OCI-LY1 (cell line): ENCODE results near the gene RPRML.

Source experiments
- EZH2 ChIP-seq: fragments of 200-600 bp; sonication (generic), shearing (Covaris generic); IDR thresholded peaks from 2 replicates; pipeline ENCODE4 v1.8.0; 2017; ENCODE audit warnings: borderline replicate concordance, mixed run types, mild to moderate bottlenecking, antibody characterized with exemption, low read length, moderate library complexity, mixed read lengths
- TF ChIP-seq, protein P1 (sequence below): fragments of 200-600 bp; sonication (generic), shearing (Covaris generic); IDR thresholded peaks from 2 replicates; pipeline ENCODE4 v1.5.1; 2017; ENCODE audit warnings: mild to moderate bottlenecking, antibody characterized with exemption, low read length, moderate library complexity, mixed read lengths

DNA sequence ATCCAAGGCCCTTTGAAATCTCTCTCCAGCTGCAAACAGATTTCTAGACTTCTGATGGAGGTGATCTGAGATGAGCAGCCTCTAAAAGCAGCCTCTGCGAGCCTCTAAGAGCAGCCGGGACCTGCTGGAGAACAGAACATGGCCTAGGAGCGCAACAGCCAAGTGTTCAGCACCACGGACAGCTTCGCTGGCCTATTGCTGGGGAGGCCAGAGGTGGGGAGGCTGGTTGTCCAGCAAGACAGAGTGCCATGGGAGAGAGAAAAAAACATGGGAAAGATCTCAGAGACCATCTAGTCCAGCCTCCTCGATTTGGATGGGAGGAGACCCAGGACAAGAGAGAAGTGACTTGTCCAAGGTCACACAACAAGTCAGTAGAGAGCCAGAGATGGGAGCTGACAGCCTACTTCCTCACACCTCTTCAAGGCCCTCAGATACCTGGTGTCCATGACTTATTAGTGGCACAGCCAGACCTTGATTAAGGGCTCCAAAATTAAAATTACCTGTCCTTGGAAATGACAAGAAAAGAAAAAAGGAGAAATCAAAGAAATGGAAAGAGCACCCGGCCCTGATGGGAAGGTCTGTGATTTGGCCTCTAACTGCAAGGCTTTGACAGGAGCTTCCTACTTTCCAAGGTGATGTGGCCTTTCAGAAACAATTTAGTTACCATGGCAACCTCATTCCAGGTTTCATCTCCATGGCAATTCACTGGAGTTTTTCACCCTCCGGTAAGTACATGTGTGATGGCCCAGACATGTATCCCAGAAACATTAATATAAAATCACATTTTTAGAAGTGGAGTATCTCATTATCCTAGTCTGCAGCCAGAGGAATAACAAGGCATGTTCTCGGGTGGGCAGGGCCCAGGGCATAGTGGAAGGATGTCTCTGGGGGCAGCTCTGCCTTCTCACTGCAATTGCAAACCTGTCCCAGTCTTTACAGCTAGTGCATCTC, 14.5 kb downstream of the RPRML start:
- TF ChIP-seq, protein P1, sequence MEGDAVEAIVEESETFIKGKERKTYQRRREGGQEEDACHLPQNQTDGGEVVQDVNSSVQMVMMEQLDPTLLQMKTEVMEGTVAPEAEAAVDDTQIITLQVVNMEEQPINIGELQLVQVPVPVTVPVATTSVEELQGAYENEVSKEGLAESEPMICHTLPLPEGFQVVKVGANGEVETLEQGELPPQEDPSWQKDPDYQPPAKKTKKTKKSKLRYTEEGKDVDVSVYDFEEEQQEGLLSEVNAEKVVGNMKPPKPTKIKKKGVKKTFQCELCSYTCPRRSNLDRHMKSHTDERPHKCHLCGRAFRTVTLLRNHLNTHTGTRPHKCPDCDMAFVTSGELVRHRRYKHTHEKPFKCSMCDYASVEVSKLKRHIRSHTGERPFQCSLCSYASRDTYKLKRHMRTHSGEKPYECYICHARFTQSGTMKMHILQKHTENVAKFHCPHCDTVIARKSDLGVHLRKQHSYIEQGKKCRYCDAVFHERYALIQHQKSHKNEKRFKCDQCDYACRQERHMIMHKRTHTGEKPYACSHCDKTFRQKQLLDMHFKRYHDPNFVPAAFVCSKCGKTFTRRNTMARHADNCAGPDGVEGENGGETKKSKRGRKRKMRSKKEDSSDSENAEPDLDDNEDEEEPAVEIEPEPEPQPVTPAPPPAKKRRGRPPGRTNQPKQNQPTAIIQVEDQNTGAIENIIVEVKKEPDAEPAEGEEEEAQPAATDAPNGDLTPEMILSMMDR, result no peak
- no peak for TF ChIP-seq EZH2
